ENCODE results near the gene RPS6KC1.
"Not testable (repeated sequence)": the region's sequence is repeated elsewhere in the genome, so short reads cannot be mapped to it uniquely, and the experiment has no call there.

The RPS6KC1 gene

GRCh38 chr1:213159376-213159775 lies 108.3 kb downstream of the RPS6KC1 start:
- no peak for DNase-seq (ENCODE audit: low read depth)

- not testable (repeated sequence) for DNase-seq (ENCODE audit: low read depth)
These were observed 109.4 kb downstream of the RPS6KC1 start for GRCh38 chr1:213160442-213160841.

DNA sequence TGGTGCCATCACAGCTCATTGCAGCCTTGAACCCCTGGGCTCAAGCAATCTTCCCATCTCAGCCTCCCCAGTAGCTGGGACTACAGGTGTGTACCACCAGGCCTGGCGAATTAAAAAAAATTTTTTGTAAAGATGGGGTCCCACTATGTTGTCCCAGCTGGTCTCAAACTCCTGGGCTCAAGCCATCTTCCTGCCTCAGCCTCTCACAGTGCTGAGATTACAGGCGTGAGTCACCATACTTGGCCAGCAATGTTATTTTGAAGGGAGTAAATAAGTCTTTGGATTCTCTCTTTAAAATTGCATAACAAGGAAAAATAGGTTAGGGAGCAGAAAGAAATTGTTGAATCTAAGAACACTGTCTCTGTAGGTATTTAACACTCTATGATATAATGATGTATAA lies 111.3 kb downstream of the RPS6KC1 start:
- no peak for DNase-seq (ENCODE audit: low read depth)

DNA sequence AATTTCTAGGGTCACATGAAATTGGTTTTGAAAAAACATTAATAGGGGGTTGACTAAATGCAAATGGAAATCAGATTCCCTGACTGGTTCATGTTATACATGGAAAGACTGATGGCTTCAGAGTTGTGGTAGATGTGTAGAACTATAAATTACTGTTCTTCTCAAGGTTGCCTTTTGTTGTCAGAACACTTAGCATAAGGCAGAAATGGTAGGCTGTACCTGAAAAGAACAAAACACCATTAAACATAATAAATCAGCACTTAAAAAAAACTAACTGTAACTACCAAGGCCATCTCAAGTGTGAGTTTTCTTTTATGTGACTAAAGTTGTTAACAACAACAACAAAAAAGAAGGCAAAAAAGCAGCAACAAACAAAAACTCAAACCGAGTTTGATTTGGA lies 111.8 kb downstream of the RPS6KC1 start:
- no peak for DNase-seq (ENCODE audit: low read depth)

DNA sequence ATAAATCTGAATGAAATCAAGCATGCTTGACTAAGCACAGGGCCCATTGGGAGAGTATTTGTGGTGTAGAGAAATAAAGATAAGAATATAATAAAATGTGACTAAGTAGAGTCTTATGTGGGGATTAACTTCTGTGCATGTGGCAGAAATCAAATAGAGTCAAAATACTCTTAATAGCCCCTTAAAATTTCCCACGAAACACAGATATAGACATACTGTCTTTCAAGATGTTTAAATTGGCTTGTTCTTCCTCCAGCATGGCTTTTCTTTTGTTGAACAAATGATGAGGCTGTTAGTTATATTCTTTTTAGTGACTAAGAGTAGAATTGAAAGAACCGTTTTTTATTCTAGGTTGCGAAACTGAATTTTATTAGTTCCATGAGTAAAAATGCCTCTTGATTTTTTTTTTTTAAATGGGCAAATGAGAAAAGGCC lies 112.3 kb downstream of the RPS6KC1 start:
- DNase-seq (ENCODE audit: low read depth) = no peak

GRCh38 chr1:213164561-213164960 lies 113.5 kb downstream of the RPS6KC1 start:
- DNase-seq (ENCODE audit: low read depth) = no peak

GRCh38 chr1:213166852-213167251 lies 115.8 kb downstream of the RPS6KC1 start:
- DNase-seq (ENCODE audit: low read depth) = no peak

- DNase-seq (ENCODE audit: low read depth) = no peak
These were observed 120.7 kb downstream of the RPS6KC1 start for GRCh38 chr1:213171711-213172110.

- no peak for DNase-seq (ENCODE audit: low read depth)
These were observed 125.3 kb downstream of the RPS6KC1 start for GRCh38 chr1:213176341-213176740.

DNA sequence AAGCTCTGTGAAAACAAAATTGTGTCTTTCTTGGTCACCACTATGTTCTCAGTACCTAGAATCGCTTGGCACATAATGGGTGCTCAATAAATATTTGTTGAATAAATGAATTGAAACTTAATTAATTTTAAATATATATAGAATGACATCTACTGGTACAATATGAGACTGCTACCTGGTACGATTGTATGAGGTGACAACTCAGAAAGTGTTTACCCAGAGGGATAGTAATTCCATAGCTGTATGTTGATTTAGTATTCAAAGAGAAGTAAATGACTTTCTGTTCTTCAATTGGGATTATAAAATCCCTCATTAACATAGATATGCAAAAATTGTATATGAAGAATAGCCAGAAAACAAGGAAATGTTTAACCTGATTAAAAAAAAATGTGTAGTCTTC lies 128.7 kb downstream of the RPS6KC1 start:
- no peak for DNase-seq (ENCODE audit: low read depth)

GRCh38 chr1:213180833-213181232 lies 129.8 kb downstream of the RPS6KC1 start:
- no peak for DNase-seq (ENCODE audit: low read depth)

GRCh38 chr1:213183036-213183672 lies 132.1 kb downstream of the RPS6KC1 start:
- DNase-seq (ENCODE audit: low read depth) = no peak

- DNase-seq (ENCODE audit: low read depth) = no peak
These were observed 135.1 kb downstream of the RPS6KC1 start for GRCh38 chr1:213186168-213186567.

- DNase-seq (ENCODE audit: low read depth) = no peak
These were observed 141.0 kb downstream of the RPS6KC1 start for GRCh38 chr1:213192026-213192425.

DNA sequence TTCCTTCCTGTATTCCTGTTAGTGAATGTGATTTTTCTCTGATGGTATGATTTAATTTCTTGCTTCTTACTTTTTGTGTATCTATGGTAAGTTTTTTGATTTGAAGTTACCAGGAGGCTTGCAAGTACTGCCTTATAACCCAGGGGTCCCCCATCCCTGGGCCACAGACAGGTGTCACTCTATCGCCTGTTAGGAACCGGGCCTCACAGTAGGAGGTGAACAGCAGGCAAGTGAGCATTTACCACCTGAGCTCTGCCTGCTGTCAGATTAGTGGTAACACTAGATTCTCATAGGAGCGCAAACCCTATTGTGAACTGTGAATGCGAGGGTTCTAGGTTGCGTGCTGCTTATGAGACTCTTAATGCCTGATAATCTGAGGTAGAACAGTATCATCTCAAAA lies 143.3 kb downstream of the RPS6KC1 start:
- no peak for DNase-seq (ENCODE audit: low read depth)

DNA sequence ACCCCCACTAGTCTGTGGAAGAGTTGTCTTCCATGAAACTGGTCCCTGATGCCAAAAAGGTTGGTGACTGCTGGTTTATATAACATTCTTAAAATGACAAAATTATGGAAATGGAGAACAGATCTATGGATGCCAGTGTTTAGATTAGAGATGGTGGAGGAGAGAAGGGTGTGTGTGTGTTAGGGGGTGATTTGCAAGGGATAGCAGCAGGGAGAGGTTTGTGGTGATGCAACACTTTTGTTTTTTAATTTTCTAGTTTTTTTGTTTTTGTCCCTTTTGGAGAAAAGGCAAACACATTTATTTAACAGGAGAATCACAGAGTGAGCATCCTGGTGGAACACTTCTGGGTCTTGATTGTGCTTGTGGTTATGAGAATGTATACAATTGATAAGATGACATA lies 143.8 kb downstream of the RPS6KC1 start:
- no peak for DNase-seq (ENCODE audit: low read depth)

DNA sequence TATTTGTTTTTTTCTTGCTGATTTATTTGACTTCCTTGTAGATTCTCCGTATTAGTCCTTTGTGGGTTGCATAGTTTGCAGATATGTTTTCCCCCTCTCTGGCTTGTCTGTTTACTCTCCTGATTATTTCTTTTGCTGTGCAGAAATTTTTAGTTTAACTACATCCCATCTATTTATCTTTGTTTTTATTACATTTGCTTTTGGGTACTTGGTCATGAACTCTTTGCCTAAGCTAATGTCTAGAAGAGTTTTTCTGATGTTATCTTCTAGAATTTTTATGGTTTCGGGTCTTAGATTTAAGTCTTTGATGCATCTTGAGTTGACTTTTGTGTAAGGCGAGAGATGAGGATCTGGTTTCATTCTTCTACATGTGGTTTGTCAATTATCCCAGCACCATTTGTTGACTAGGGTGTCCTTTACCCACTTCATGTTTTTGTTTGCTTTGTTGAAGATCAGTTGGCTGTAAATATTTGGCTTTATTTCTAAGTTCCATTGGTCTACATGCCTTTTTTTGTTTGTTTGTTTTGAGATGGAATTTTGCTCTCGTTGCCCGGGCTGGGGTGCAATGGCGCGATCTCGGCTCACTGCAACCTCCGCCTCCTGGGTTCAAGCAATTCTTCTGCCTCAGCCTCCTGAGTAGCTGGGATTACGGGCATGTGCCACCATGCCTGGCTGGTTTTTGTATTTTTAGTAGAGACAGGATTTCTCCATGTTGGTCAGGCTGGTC lies 145.4 kb downstream of the RPS6KC1 start:
- DNase-seq (ENCODE audit: low read depth) = not testable (repeated sequence)

- DNase-seq (ENCODE audit: low read depth) = no peak
These were observed 149.6 kb downstream of the RPS6KC1 start for GRCh38 chr1:213200630-213201029.

- DNase-seq (ENCODE audit: low read depth) = no peak
These were observed 150.5 kb downstream of the RPS6KC1 start for GRCh38 chr1:213201380-213202155.

GRCh38 chr1:213211201-213211600 lies 160.2 kb downstream of the RPS6KC1 start:
- no peak for DNase-seq (ENCODE audit: low read depth)

- DNase-seq (ENCODE audit: low read depth) = not testable (repeated sequence)
These were observed 168.0 kb downstream of the RPS6KC1 start for GRCh38 chr1:213219076-213219475.

GRCh38 chr1:213221209-213221608 lies 170.2 kb downstream of the RPS6KC1 start:
- DNase-seq (ENCODE audit: low read depth) = no peak

GRCh38 chr1:213227458-213227857 lies 176.4 kb downstream of the RPS6KC1 start:
- no peak for DNase-seq (ENCODE audit: low read depth)

Measured in activated T-helper 9 cell treated with anti-CD3 and anti-CD28 coated beads, Interleukin-2, amount 50 U/mL, for 16 hours (primary cell).